ENCODE measurements around the gene EYS.

GRCh38 chr6:64459411-64459944 lies 1247.5 kb downstream of the EYS start:
- no peak for TF ChIP-seq GTF2F1 (IDR thresholded peaks at IDR 0.05; ENCODE audit: borderline replicate concordance, low read depth, low read length)
- no peak for TF ChIP-seq EZH2 (IDR thresholded peaks at IDR 0.05; ENCODE audit: low read depth, low read length, severe bottlenecking)
- TF ChIP-seq JUN (IDR thresholded peaks at IDR 0.05; ENCODE audit: low read depth, low read length) = no peak
- TF ChIP-seq POLR2AphosphoS5 (IDR thresholded peaks at IDR 0.05; ENCODE audit: low read depth, low read length) = no peak
- no peak for TF ChIP-seq SP2 (IDR thresholded peaks at IDR 0.05; ENCODE audit: low read length)
- no peak for TF ChIP-seq SP1 (IDR thresholded peaks at IDR 0.05; ENCODE audit: low read depth, low read length)
- TF ChIP-seq SRF (IDR thresholded peaks at IDR 0.05; ENCODE audit: low read depth, low read length) = no peak
- no peak for TF ChIP-seq CHD2 (IDR thresholded peaks at IDR 0.05; ENCODE audit: low read length)
- no peak for TF ChIP-seq RFX5 (IDR thresholded peaks at IDR 0.05; ENCODE audit: borderline replicate concordance, low read depth, low read length)
- no peak for TF ChIP-seq POLR2A (IDR thresholded peaks at IDR 0.05; ENCODE audit: control extremely low read depth in 1 of 2, low read depth in 2 of 2, low read length in 2 of 2)
- TF ChIP-seq, protein P1, sequence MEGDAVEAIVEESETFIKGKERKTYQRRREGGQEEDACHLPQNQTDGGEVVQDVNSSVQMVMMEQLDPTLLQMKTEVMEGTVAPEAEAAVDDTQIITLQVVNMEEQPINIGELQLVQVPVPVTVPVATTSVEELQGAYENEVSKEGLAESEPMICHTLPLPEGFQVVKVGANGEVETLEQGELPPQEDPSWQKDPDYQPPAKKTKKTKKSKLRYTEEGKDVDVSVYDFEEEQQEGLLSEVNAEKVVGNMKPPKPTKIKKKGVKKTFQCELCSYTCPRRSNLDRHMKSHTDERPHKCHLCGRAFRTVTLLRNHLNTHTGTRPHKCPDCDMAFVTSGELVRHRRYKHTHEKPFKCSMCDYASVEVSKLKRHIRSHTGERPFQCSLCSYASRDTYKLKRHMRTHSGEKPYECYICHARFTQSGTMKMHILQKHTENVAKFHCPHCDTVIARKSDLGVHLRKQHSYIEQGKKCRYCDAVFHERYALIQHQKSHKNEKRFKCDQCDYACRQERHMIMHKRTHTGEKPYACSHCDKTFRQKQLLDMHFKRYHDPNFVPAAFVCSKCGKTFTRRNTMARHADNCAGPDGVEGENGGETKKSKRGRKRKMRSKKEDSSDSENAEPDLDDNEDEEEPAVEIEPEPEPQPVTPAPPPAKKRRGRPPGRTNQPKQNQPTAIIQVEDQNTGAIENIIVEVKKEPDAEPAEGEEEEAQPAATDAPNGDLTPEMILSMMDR (IDR thresholded peaks at IDR 0.05; ENCODE audit: control extremely low read depth in 1 of 3, insufficient read depth in 1 of 3, low read depth in 1 of 3, low read length in 3 of 3) = no peak
- no peak for TF ChIP-seq TAF1 (IDR thresholded peaks at IDR 0.05; ENCODE audit: low read depth, low read length)
- no peak for TF ChIP-seq RAD21 (IDR thresholded peaks at IDR 0.05 in 1 of 2, conservative IDR thresholded peaks at IDR 0.05 in 1 of 2; ENCODE audit: low read depth in 2 of 2, low read length in 2 of 2)

Data from H1 (cell line).